HG02610 (cell line): ENCODE measurements around the gene ARIH1.
A peak's percentile ranks its signal among the peaks of the same experiment; 100 is the strongest.
"Not testable (repeated sequence)": the region's sequence is repeated elsewhere in the genome, so short reads cannot be mapped to it uniquely, and the experiment has no call there.

ENCODE experiments used
- ATAC-seq: cut with Tn5 transposase; IDR thresholded peaks from one replicate; pipeline ENCODE4 v1.9.1; 2021; ENCODE audit warnings: mild to moderate bottlenecking, moderate library complexity; ENCODE audit not compliant: unreplicated experiment

The ARIH1 gene

GRCh38 chr15:72593838-72594237 is 119.7 kb downstream of the ARIH1 start:
- no peak for ATAC-seq

- no peak for ATAC-seq
These were observed 125.8 kb downstream of the ARIH1 start for GRCh38 chr15:72599855-72600464.

- no peak for ATAC-seq
These were observed 130.7 kb downstream of the ARIH1 start for GRCh38 chr15:72604794-72605193.

- ATAC-seq = not testable (repeated sequence)
These were observed 134.0 kb downstream of the ARIH1 start for GRCh38 chr15:72608084-72608483.

- ATAC-seq = no peak
These were observed 135.7 kb downstream of the ARIH1 start for GRCh38 chr15:72609862-72610261.

- not testable (repeated sequence) for ATAC-seq
These were observed 138.2 kb downstream of the ARIH1 start for GRCh38 chr15:72612324-72612723.

GRCh38 chr15:72614810-72615532 is 140.8 kb downstream of the ARIH1 start:
- no peak for ATAC-seq

GRCh38 chr15:72615533-72616233 is 141.6 kb downstream of the ARIH1 start:
- ATAC-seq = not testable (repeated sequence)

- no peak for ATAC-seq
These were observed 142.5 kb downstream of the ARIH1 start for GRCh38 chr15:72616491-72617210.

GRCh38 chr15:72623854-72624253 is 149.7 kb downstream of the ARIH1 start:
- not testable (repeated sequence) for ATAC-seq

GRCh38 chr15:72626153-72626552 is 152.0 kb downstream of the ARIH1 start:
- not testable (repeated sequence) for ATAC-seq

- not testable (repeated sequence) for ATAC-seq
These were observed 154.3 kb downstream of the ARIH1 start for GRCh38 chr15:72628249-72629067.

GRCh38 chr15:72629068-72629570 is 155.0 kb downstream of the ARIH1 start:
- not testable (repeated sequence) for ATAC-seq

GRCh38 chr15:72636519-72637282 is 162.6 kb downstream of the ARIH1 start:
- peak; percentile 51 for ATAC-seq

- ATAC-seq = not testable (repeated sequence)
These were observed 165.8 kb downstream of the ARIH1 start for GRCh38 chr15:72639759-72640483.

- not testable (repeated sequence) for ATAC-seq
These were observed 168.1 kb downstream of the ARIH1 start for GRCh38 chr15:72642271-72642670.

GRCh38 chr15:72648631-72649253 is 174.6 kb downstream of the ARIH1 start:
- not testable (repeated sequence) for ATAC-seq
